GM12878 (cell line): ENCODE measurements around the gene ABCG1. TPM values are rescaled to one million over a fixed set of nuclear protein-coding genes. Genes with fewer than 3 reads are reported as not detected.

Source experiments
- ATAC-seq: fragments of 200-7000 bp; cut with Tn5 transposase; 3 replicates; pipeline ENCODE4 v1.9.1; 2020; ENCODE audit warnings: mild to moderate bottlenecking, moderate library complexity
- BruUV-seq: library from RNA; stranded (reverse); fragments of 400-500 nt; replicated peaks from 2 replicates; lab custom pipeline; 2021; lab: Mats Ljungman, UMichigan
- CTCF ChIA-PET: fragments of 300-600 bp; sonication (Branson Sonifier 250); formaldehyde crosslinking; extraction: SDS; loops from one replicate; lab custom pipeline; 2021; ENCODE audit warnings: inconsistent platforms; lab: Yijun Ruan, JAX
- POLR2A ChIA-PET: fragments of 350-600 bp; formaldehyde crosslinking; extraction: SDS; loops from one replicate; lab custom pipeline; 2021; ENCODE audit warnings: inconsistent platforms; lab: Charles Lee
- RAD21 ChIA-PET: fragments of 300-600 bp; sonication (Branson Sonifier 250); formaldehyde crosslinking; loops from one replicate; lab custom pipeline; 2023; ENCODE audit warnings: antibody characterized with exemption; ENCODE audit not compliant: unreplicated experiment; lab: Charles Lee
- SMC1A ChIA-PET: fragments of 300-600 bp; sonication (Branson Sonifier 250); formaldehyde crosslinking; loops from one replicate; lab custom pipeline; 2023; ENCODE audit not compliant: unreplicated experiment, uncharacterized antibody; lab: Charles Lee
- DNase-seq: peaks from one replicate; pipeline ENCODE4 v3.0.0-alpha.2; 2011; ENCODE audit warnings: low read depth, low spot score
- FAIRE-seq: peaks from 3 replicates; lab custom pipeline; 2011; peaks lifted over from hg19 to GRCh38; lab: Jason Lieb, UNC
- H2AFZ ChIP-seq: 2 replicates; pipeline ENCODE4 v1.6.0; 2011; ENCODE audit warnings: low read depth, low read length, control low read depth; ENCODE audit not compliant: control insufficient read depth
- H3K27ac ChIP-seq: 2 replicates; pipeline ENCODE4 v1.5.1; 2011; ENCODE audit warnings: control low read depth; ENCODE audit not compliant: control insufficient read depth, insufficient read depth
- H3K27me3 ChIP-seq, 2 experiments: replicated peaks in 1 of 2; 2 replicates each; pipeline versions ENCODE4 v1.6.0 to v1.6.1; 2011; ENCODE audit warnings: low read length in 1 of 2; ENCODE audit not compliant: control insufficient read depth in 2 of 2, insufficient read depth in 2 of 2
- H3K36me3 ChIP-seq, 2 experiments: 2 replicates each; pipeline ENCODE4 v1.5.1; 2011; ENCODE audit warnings: low read length in 1 of 2; ENCODE audit not compliant: control insufficient read depth in 2 of 2, insufficient read depth in 2 of 2
- H3K4me1 ChIP-seq: 2 replicates; pipeline ENCODE4 v1.6.1; 2011; ENCODE audit warnings: mild to moderate bottlenecking, low read length, moderate library complexity, mixed read lengths; ENCODE audit not compliant: control insufficient read depth, insufficient read depth
- H3K4me2 ChIP-seq: 2 replicates; pipeline ENCODE4 v1.6.0; 2011; ENCODE audit warnings: control low read depth; ENCODE audit not compliant: control insufficient read depth, insufficient read depth
- H3K4me3 ChIP-seq: fragments of 200-600 bp; sonication (generic); 2 replicates; pipeline ENCODE4 v1.5.1; 2016
- H3K79me2 ChIP-seq: 2 replicates; pipeline ENCODE4 v1.6.0; 2011; ENCODE audit warnings: low read length; ENCODE audit not compliant: control insufficient read depth, insufficient read depth
- H3K9ac ChIP-seq: 2 replicates; pipeline ENCODE4 v1.8.0; 2011; ENCODE audit warnings: low read length, control low read depth, mixed read lengths; ENCODE audit not compliant: control insufficient read depth, insufficient read depth
- H3K9me3 ChIP-seq: replicated peaks from 3 replicates; pipeline ENCODE4 v1.5.1; 2011; ENCODE audit warnings: mild to moderate bottlenecking, low read length; ENCODE audit not compliant: control insufficient read depth, insufficient read depth
- H4K20me1 ChIP-seq: 2 replicates; pipeline ENCODE4 v1.6.0; 2011; ENCODE audit not compliant: control insufficient read depth, insufficient read depth
- BACH1 ChIP-seq: fragments of 450-650 bp; IDR thresholded peaks from 2 replicates; pipeline ENCODE4 v1.6.1; 2017; ENCODE audit warnings: mild to moderate bottlenecking, borderline replicate concordance
- BHLHE40 ChIP-seq, 2 experiments: fragments of 450-650 bp in 1 of 2; IDR thresholded peaks; 2 replicates each; pipeline ENCODE4 v1.6.1; 2011 to 2017; ENCODE audit warnings: low read depth in 2 of 2, borderline replicate concordance in 1 of 2, improper control_type of control experiment in 1 of 2, low read length in 1 of 2, mild to moderate bottlenecking in 1 of 2
- CBX3 ChIP-seq: fragments of 200-600 bp; sonication (generic); IDR thresholded peaks from 2 replicates; pipeline ENCODE4 v1.6.1; 2016; ENCODE audit warnings: low read depth, borderline replicate concordance
- GATAD2B ChIP-seq: fragments of 450-650 bp; conservative IDR thresholded peaks from 2 replicates; pipeline ENCODE4 v1.6.1; 2017; ENCODE audit warnings: low read depth, mild to moderate bottlenecking, moderate library complexity
- IKZF1 ChIP-seq: fragments of 450-650 bp; conservative IDR thresholded peaks from 2 replicates; pipeline ENCODE4 v1.6.1; 2017; ENCODE audit warnings: antibody characterized with exemption, mild to moderate bottlenecking
- MTA2 ChIP-seq: fragments of 450-650 bp; IDR thresholded peaks from 2 replicates; pipeline ENCODE4 v1.6.1; 2016; ENCODE audit warnings: low read depth, mild to moderate bottlenecking, moderate library complexity
- MXI1 ChIP-seq: fragments of 150-350 bp; IDR thresholded peaks from 2 replicates; pipeline ENCODE4 v1.6.1; 2011; ENCODE audit warnings: low read depth, mild to moderate bottlenecking, inconsistent platforms, low read length, improper control_type of control experiment
- NRF1 ChIP-seq: conservative IDR thresholded peaks from 2 replicates; pipeline ENCODE4 v1.6.1; 2011; ENCODE audit warnings: mild to moderate bottlenecking, low read depth, low read length, improper control_type of control experiment
- RELB ChIP-seq: fragments of 450-650 bp; IDR thresholded peaks from 2 replicates; pipeline ENCODE4 v1.6.1; 2017; ENCODE audit warnings: low read depth, mild to moderate bottlenecking, moderate library complexity
- STAT1 ChIP-seq: fragments of 450-650 bp; conservative IDR thresholded peaks from 2 replicates; pipeline ENCODE4 v1.6.1; 2014; ENCODE audit warnings: antibody characterized with exemption, mild to moderate bottlenecking
- ZNF384 ChIP-seq: IDR thresholded peaks from 2 replicates; pipeline ENCODE4 v1.6.1; 2012; ENCODE audit warnings: low read depth, mild to moderate bottlenecking, low read length, improper control_type of control experiment, borderline replicate concordance
- WGBS: methylation state at CpG from one replicate; pipeline ENCODE4 v1.1.6; 2016; ENCODE audit warnings: low lambda C conversion rate; ENCODE audit not compliant: insufficient replicate concordance, insufficient coverage; ENCODE audit errors: missing lambda C conversion rate; 5-methylcytosine and 5-hydroxymethylcytosine counted together
- in situ Hi-C: fragments of 300-500 bp; cut with MboI; formaldehyde crosslinking; loops from 9 replicates; pipeline ENCODE4 v1.14.3; 2018; ENCODE audit warnings: mixed read lengths
- intact Hi-C: fragments of 100-400 bp; cut with micrococcal nuclease; formaldehyde crosslinking; loops from one replicate; pipeline ENCODE4 v1.14.2; 2022; ENCODE audit not compliant: unreplicated experiment
- polyA plus RNA-seq, 11 experiments: library from polyadenylated mRNA; depleted of rRNA in 4 of 11; unstranded in 6 of 11; stranded (reverse) in 5 of 11; fragments of >200 nt; fragmentation: Nextera tagmentation in 4 of 11; fragmentation: Illumina TruSeq in 1 of 11; extraction: Ambion mirVana in 4 of 11; extraction: Trizol in 1 of 11; gene quantifications; 1 replicate in 1 of 11; 2 replicates in 10 of 11; pipeline versions ENCODE4 v1.2.1 to v1.2.3, GENCODE V29; 2011 to 2016; ENCODE audit warnings: inconsistent platforms in 2 of 11, missing spikeins in 2 of 11, low read depth in 1 of 11
- total RNA-seq, 4 experiments: library from RNA; depleted of rRNA in 3 of 4; stranded (reverse); fragments of >200 nt in 3 of 4; fragmentation: Illumina TruSeq in 1 of 4; extraction: Trizol in 1 of 4; gene quantifications; 2 replicates each; pipeline versions ENCODE4 v1.2.1 to v1.2.3, GENCODE V29; 2013 to 2021
- TF ChIP-seq, protein P1 (sequence below): fragments of 450-650 bp; IDR thresholded peaks from 2 replicates; pipeline ENCODE4 v1.6.1; 2016; ENCODE audit warnings: mild to moderate bottlenecking
- TF ChIP-seq, protein P2 (sequence below): fragments of 450-650 bp; IDR thresholded peaks from 2 replicates; pipeline ENCODE4 v1.6.1; 2017; ENCODE audit warnings: antibody characterized with exemption, mild to moderate bottlenecking, moderate library complexity
- TF ChIP-seq, protein P3 (sequence below): fragments of 450-650 bp; IDR thresholded peaks from 2 replicates; pipeline ENCODE4 v1.6.1; 2016; ENCODE audit warnings: mild to moderate bottlenecking

Gene ABCG1
- total and polyA plus RNA-seq, 10 of the 15 experiments (the other 5 are each of a cell fraction or from before 2014, with no cell fraction given) = 0.59 to 19.3 (median 5.7) TPM

GRCh38 chr21:42220138-42220701 lies 1.3 kb downstream of the ABCG1 start:
- Histone ChIP-seq H2AFZ (peak overlapping the region; percentile 37), H3K9me3 (peaks cover 3% of the 10 kb centered on the region; the same call in 2 of the 3 replicates), H3K27ac (no peak overlapping the region), H4K20me1 (no peaks in the 10 kb centered on the region), H3K9ac (no peak overlapping the region; the same call in 1 of the 2 replicates), H3K4me1 (peaks cover 9% of the 10 kb centered on the region; the same call in 1 of the 2 replicates), H3K27me3 (peaks cover 0 to 4% of the 10 kb centered on the region in 2 experiments; a peak in 1 of 4 replicates), H3K4me2 (peak overlapping the region; percentile 100), H3K4me3 (peak overlapping the region; percentile 71), H3K36me3 (no peaks in the 10 kb centered on the region), H3K79me2 (no peaks in the 10 kb centered on the region)
- intact Hi-C loops = loop anchor here (10.0 kb wide), 1 partner anchor 855 kb away; the partner anchor contains the start of gene MX2
- SMC1A ChIA-PET = interaction anchor here (0.8 to 3.8 kb wide), 22 partner anchors 9 to 292 kb away, joined by 3 to 77 read pairs (median 5); no protein-coding TSS in a partner anchor
- ATAC-seq = peak; percentile 81
- FAIRE-seq = no peak
- in situ Hi-C loops = loop anchor here (25.0 kb wide), 1 partner anchor 1467 kb away; no protein-coding TSS in a partner anchor
- RAD21 ChIA-PET = interaction anchor here (0.8 to 4.2 kb wide), 24 partner anchors 8 to 315 kb away, joined by 3 to 46 read pairs (median 4); no protein-coding TSS in a partner anchor
- CTCF ChIA-PET = interaction anchor here (0.6 to 4.1 kb wide), 17 partner anchors 11 to 75 kb away, joined by 3 to 51 read pairs (median 5); no protein-coding TSS in a partner anchor
- POLR2A ChIA-PET = interaction anchor here (0.5 to 3.4 kb wide), 14 partner anchors 9 to 736 kb away, joined by 3 to 38 read pairs (median 4); no protein-coding TSS in a partner anchor
- BruUV-seq = no TSS peak
- WGBS = under 1% methylated on average over 26 of the region's 26 CpGs
- DNase-seq = no peak
- TF ChIP-seq STAT1 (0 out of 2 replicates have a peak, but pooled peaks have one; percentile 74), NRF1 (peak; percentile 42), MTA2 (peak; percentile 25; the same call in 1 of the 2 replicates), ZNF384 (peak; percentile 95), IKZF1 (0 out of 2 replicates have a peak, but pooled peaks have one; percentile 23), GATAD2B (0 out of 2 replicates have a peak, but pooled peaks have one; percentile 2), BHLHE40 (IDR thresholded peaks at IDR 0.05; ENCODE audit: borderline replicate concordance in 1 of 2, low read depth in 2 of 2, low read length in 1 of 2) (peak; percentile 5 to 30; a peak in 1 of 4 replicates), RELB (no peak), BACH1 (0 out of 2 replicates have a peak, but pooled peaks have one; percentile 2), MXI1 (0 out of 2 replicates have a peak, but pooled peaks have one; percentile 19), CBX3 (no peak)
- TF ChIP-seq, protein P1, sequence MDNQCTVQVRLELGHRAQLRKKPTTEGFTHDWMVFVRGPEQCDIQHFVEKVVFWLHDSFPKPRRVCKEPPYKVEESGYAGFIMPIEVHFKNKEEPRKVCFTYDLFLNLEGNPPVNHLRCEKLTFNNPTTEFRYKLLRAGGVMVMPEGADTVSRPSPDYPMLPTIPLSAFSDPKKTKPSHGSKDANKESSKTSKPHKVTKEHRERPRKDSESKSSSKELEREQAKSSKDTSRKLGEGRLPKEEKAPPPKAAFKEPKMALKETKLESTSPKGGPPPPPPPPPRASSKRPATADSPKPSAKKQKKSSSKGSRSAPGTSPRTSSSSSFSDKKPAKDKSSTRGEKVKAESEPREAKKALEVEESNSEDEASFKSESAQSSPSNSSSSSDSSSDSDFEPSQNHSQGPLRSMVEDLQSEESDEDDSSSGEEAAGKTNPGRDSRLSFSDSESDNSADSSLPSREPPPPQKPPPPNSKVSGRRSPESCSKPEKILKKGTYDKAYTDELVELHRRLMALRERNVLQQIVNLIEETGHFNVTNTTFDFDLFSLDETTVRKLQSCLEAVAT = 0 out of 2 replicates have a peak, but pooled peaks have one; percentile 50
- TF ChIP-seq, protein P2, sequence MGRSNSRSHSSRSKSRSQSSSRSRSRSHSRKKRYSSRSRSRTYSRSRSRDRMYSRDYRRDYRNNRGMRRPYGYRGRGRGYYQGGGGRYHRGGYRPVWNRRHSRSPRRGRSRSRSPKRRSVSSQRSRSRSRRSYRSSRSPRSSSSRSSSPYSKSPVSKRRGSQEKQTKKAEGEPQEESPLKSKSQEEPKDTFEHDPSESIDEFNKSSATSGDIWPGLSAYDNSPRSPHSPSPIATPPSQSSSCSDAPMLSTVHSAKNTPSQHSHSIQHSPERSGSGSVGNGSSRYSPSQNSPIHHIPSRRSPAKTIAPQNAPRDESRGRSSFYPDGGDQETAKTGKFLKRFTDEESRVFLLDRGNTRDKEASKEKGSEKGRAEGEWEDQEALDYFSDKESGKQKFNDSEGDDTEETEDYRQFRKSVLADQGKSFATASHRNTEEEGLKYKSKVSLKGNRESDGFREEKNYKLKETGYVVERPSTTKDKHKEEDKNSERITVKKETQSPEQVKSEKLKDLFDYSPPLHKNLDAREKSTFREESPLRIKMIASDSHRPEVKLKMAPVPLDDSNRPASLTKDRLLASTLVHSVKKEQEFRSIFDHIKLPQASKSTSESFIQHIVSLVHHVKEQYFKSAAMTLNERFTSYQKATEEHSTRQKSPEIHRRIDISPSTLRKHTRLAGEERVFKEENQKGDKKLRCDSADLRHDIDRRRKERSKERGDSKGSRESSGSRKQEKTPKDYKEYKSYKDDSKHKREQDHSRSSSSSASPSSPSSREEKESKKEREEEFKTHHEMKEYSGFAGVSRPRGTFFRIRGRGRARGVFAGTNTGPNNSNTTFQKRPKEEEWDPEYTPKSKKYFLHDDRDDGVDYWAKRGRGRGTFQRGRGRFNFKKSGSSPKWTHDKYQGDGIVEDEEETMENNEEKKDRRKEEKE = no peak
- TF ChIP-seq, protein P3, sequence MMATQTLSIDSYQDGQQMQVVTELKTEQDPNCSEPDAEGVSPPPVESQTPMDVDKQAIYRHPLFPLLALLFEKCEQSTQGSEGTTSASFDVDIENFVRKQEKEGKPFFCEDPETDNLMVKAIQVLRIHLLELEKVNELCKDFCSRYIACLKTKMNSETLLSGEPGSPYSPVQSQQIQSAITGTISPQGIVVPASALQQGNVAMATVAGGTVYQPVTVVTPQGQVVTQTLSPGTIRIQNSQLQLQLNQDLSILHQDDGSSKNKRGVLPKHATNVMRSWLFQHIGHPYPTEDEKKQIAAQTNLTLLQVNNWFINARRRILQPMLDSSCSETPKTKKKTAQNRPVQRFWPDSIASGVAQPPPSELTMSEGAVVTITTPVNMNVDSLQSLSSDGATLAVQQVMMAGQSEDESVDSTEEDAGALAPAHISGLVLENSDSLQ = peak; percentile 89
